WERI-Rb-1 (cell line): ENCODE measurements around the gene LAMB1.

Source experiments
- DNase-seq: peaks from one replicate; pipeline ENCODE4 v3.0.0-alpha.2; 2020
- H3K27ac ChIP-seq: fragments of 250-450 bp; sonication (Bioruptor Pico); 2 replicates; pipeline ENCODE4 v1.5.1; 2020; ENCODE audit warnings: mild to moderate bottlenecking, moderate library complexity
- H3K27me3 ChIP-seq: fragments of 250-450 bp; sonication (Bioruptor Pico); 2 replicates; pipeline ENCODE4 v1.5.1; 2021; ENCODE audit warnings: mild to moderate bottlenecking, low read depth, moderate library complexity; ENCODE audit not compliant: insufficient read depth, severe bottlenecking
- H3K36me3 ChIP-seq: fragments of 250-450 bp; sonication (Bioruptor Pico); 2 replicates; pipeline ENCODE4 v1.5.1; 2020; ENCODE audit warnings: mild to moderate bottlenecking, moderate library complexity
- H3K4me3 ChIP-seq: 2 replicates; pipeline ENCODE4 v1.5.1; 2011; ENCODE audit warnings: low read depth, mild to moderate bottlenecking, control low read depth, low read length
- H3K9me3 ChIP-seq: fragments of 250-450 bp; sonication (Bioruptor Pico); 2 replicates; pipeline ENCODE4 v1.5.1; 2021; ENCODE audit warnings: mild to moderate bottlenecking, moderate library complexity; ENCODE audit not compliant: severe bottlenecking
- TF ChIP-seq, protein P1 (sequence below): IDR thresholded peaks from 2 replicates; pipeline ENCODE4 v1.5.1; 2011; ENCODE audit warnings: low read depth, mild to moderate bottlenecking, control low read depth, inconsistent platforms, low read length

LAMB1 gene

DNA sequence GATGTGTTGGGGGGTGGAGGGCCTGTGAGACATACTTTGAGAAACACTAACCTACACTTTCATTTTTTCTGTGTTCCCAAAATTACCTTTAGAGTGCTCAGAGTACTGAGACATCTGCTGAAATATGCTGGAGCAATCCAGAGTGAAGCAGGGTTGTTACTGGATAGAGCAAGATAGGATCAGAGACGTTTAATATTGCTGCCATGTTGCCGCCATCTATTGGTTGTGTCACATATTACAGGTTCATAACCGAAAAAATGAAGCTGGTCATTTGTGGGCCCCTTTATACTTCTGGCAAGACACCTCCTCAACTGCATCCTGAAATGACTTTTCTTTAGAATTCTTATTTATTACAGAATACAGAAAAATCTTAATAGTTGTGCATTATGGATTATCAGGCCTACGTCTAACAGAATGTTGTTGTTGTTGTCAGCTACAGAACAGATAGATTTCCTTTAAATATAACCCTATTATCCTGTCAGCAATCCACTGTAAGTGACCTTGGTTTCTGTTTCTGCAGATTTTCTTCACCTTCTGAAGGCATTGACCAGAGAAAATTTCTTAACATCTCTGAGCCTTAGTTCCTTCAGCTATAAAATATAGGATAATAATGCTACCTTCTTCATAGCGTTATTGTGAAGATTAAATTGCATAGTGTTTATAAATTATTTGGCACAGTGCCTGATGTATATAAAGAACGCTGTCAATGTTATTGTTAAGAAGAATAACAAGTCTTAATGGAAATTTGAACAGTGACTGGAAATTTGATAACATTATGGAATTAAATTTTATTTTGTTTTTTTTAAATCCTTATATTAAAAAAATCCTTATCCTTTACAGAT is 128.1 kb downstream of the LAMB1 start:
- Histone ChIP-seq H3K36me3 (no peaks in the 10 kb centered on the region), H3K27ac (no peak overlapping the region), H3K4me3 (no peak overlapping the region), H3K27me3 (no peaks in the 10 kb centered on the region), H3K9me3 (no peaks in the 10 kb centered on the region)
- TF ChIP-seq, protein P1, sequence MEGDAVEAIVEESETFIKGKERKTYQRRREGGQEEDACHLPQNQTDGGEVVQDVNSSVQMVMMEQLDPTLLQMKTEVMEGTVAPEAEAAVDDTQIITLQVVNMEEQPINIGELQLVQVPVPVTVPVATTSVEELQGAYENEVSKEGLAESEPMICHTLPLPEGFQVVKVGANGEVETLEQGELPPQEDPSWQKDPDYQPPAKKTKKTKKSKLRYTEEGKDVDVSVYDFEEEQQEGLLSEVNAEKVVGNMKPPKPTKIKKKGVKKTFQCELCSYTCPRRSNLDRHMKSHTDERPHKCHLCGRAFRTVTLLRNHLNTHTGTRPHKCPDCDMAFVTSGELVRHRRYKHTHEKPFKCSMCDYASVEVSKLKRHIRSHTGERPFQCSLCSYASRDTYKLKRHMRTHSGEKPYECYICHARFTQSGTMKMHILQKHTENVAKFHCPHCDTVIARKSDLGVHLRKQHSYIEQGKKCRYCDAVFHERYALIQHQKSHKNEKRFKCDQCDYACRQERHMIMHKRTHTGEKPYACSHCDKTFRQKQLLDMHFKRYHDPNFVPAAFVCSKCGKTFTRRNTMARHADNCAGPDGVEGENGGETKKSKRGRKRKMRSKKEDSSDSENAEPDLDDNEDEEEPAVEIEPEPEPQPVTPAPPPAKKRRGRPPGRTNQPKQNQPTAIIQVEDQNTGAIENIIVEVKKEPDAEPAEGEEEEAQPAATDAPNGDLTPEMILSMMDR: peak; percentile 60
- DNase-seq: peak; percentile 48

DNA sequence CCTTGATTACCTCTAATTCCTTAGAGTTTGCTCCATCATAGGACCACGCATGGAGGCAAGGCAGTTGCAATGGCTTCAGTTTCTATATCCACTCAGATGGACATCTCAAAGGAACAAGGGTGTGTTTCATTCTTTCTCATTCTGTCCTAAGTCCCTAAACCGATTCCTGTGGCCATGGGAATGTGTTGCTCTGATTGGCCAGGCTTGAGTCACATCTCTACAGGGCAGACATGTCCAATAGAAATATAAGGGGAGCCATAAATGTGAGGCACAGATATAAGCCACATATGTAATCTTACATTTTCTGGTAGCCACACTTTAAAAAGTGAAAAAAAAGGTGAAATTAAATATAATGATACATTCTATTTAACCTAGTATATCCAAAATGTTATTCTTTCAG is 128.8 kb downstream of the LAMB1 start:
- TF ChIP-seq, protein P1: no peak
- Histone ChIP-seq H3K27me3 (no peaks in the 10 kb centered on the region), H3K36me3 (no peaks in the 10 kb centered on the region), H3K4me3 (no peak overlapping the region), H3K9me3 (no peaks in the 10 kb centered on the region), H3K27ac (no peak overlapping the region)
- no peak for DNase-seq
